ENCODE results near the gene OTUD4.

- TF ChIP-seq CTCF (tag by site-specific recombination; IDR thresholded peaks at IDR 0.05) (no peak), ZNF10 (tag by site-specific recombination; IDR thresholded peaks at IDR 0.05) (no peak), ZNF610 (tag by site-specific recombination; IDR thresholded peaks at IDR 0.05; ENCODE audit: borderline replicate concordance) (no peak), ZNF138 (tag by site-specific recombination; IDR thresholded peaks at IDR 0.05; ENCODE audit: borderline replicate concordance) (no peak), KLF10 (tag by site-specific recombination; IDR thresholded peaks at IDR 0.05) (no peak), ZNF660 (tag by site-specific recombination; IDR thresholded peaks at IDR 0.05) (no peak), ZXDB (tag by site-specific recombination; IDR thresholded peaks at IDR 0.05) (no peak), OVOL3 (tag by site-specific recombination; IDR thresholded peaks at IDR 0.05) (no peak)
Measured at GRCh38 chr4:145182222-145182621, 1.8 kb upstream of the OTUD4 start.
